A549 (cell line): ENCODE results near the gene IDH2. TPM values are rescaled to one million over a fixed set of nuclear protein-coding genes. Genes with fewer than 3 reads are reported as not detected.

Experiments
- ATAC-seq, 2 experiments: fragments of 200-7000 bp in 1 of 2; fragments of >200 bp in 1 of 2; cut with Nextera tagmentation in 1 of 2; cut with Tn5 transposase in 1 of 2; 3 replicates each; pipeline versions ENCODE4 v1.8.0 to v1.9.1; 2018 to 2020; ENCODE audit warnings: mild to moderate bottlenecking in 1 of 2, moderate library complexity in 1 of 2
- CTCF ChIA-PET: fragments of 300-600 bp; sonication (Branson Sonifier 250); formaldehyde crosslinking; extraction: SDS; loops from one replicate; lab custom pipeline; 2021; ENCODE audit warnings: antibody characterized with exemption, inconsistent platforms; lab: Yijun Ruan, JAX
- POLR2A ChIA-PET: fragments of 350-600 bp; formaldehyde crosslinking; extraction: SDS; loops from one replicate; lab custom pipeline; 2021; ENCODE audit warnings: antibody characterized with exemption, inconsistent platforms; lab: Yijun Ruan, JAX
- DNase-seq, 2 experiments: peaks; one replicate each; pipeline versions ENCODE4 v3.0.0 to v3.0.0-alpha.2; 2011 to 2016; ENCODE audit warnings: low read depth in 1 of 2, low spot score in 1 of 2
- FAIRE-seq: peaks from 2 replicates; lab custom pipeline; 2011; peaks lifted over from hg19 to GRCh38; lab: Jason Lieb, UNC
- H3K27ac ChIP-seq, 2 experiments: fragments of >200 bp; sonication (Bioruptor Twin); formaldehyde crosslinking; 3 replicates each; pipeline ENCODE4 v1.5.1; 2016 to 2017
- H3K4me1 ChIP-seq: fragments of >200 bp; sonication (Bioruptor Twin); formaldehyde crosslinking; 3 replicates; pipeline ENCODE4 v1.6.1; 2016
- H3K4me2 ChIP-seq: fragments of >200 bp; sonication (Bioruptor Twin); formaldehyde crosslinking; 3 replicates; pipeline ENCODE4 v1.6.1; 2016
- H3K4me3 ChIP-seq: fragments of >200 bp; sonication (Bioruptor Twin); formaldehyde crosslinking; 3 replicates; pipeline ENCODE4 v1.5.1; 2016
- H3K9me3 ChIP-seq: fragments of >200 bp; sonication (Bioruptor Twin); formaldehyde crosslinking; 3 replicates; pipeline ENCODE4 v1.6.1; 2016
- ATOH8 ChIP-seq: fragments of 250-450 bp; sonication (Bioruptor Pico); IDR thresholded peaks from 2 replicates; pipeline ENCODE4 v1.5.0; 2020; ENCODE audit warnings: low read depth, mild to moderate bottlenecking, moderate library complexity
- BCL3 ChIP-seq: fragments of >200 bp; sonication (Bioruptor Twin); formaldehyde crosslinking; IDR thresholded peaks from 3 replicates; pipeline ENCODE4 v1.6.1; 2016
- BHLHE40 ChIP-seq: IDR thresholded peaks from 2 replicates; pipeline ENCODE4 v1.6.1; 2012; ENCODE audit warnings: low read depth, low read length, inconsistent platforms
- CBX8 ChIP-seq: fragments of 200-600 bp; sonication (generic); IDR thresholded peaks from 2 replicates; pipeline ENCODE4 v1.6.1; 2016
- CTCF ChIP-seq: fragments of >200 bp; sonication (Bioruptor Twin); formaldehyde crosslinking; IDR thresholded peaks from 3 replicates; pipeline ENCODE4 v1.5.1; 2016
- EHF ChIP-seq: fragments of 250-450 bp; sonication (Bioruptor Pico); IDR thresholded peaks from 2 replicates; pipeline ENCODE4 v1.5.0; 2020; ENCODE audit warnings: mild to moderate bottlenecking
- ELK1 ChIP-seq: fragments of 150-350 bp; IDR thresholded peaks from 2 replicates; pipeline ENCODE4 v1.6.1; 2014; ENCODE audit warnings: low read depth, mild to moderate bottlenecking, low read length
- EP300 ChIP-seq, 2 experiments: fragments of >200 bp; sonication (Bioruptor Twin); formaldehyde crosslinking; IDR thresholded peaks; 2 replicates in 1 of 2; 3 replicates in 1 of 2; pipeline ENCODE4 v1.6.1; 2016 to 2017
- ESRRA ChIP-seq: fragments of 150-350 bp; IDR thresholded peaks from 2 replicates; pipeline ENCODE4 v1.6.1; 2014; ENCODE audit warnings: mild to moderate bottlenecking, low read length, borderline replicate concordance
- FOSB ChIP-seq: fragments of 250-450 bp; sonication (Bioruptor Pico); IDR thresholded peaks from 2 replicates; pipeline ENCODE4 v1.5.0; 2020; ENCODE audit warnings: mild to moderate bottlenecking, moderate library complexity
- FOSL2 ChIP-seq, 2 experiments: fragments of 450-650 bp in 1 of 2; fragments of >200 bp in 1 of 2; sonication (Bioruptor Twin) in 1 of 2; formaldehyde crosslinking; IDR thresholded peaks; 2 replicates each; pipeline versions ENCODE4 v1.5.0 to v1.6.1; 2016 to 2020; ENCODE audit warnings: mild to moderate bottlenecking in 1 of 2, moderate library complexity in 1 of 2
- FOXS1 ChIP-seq: fragments of 250-450 bp; sonication (Bioruptor Pico); IDR thresholded peaks from 2 replicates; pipeline ENCODE4 v1.5.0; 2020; ENCODE audit warnings: mild to moderate bottlenecking, moderate library complexity
- HES2 ChIP-seq: fragments of >200 bp; sonication (Bioruptor Twin); formaldehyde crosslinking; IDR thresholded peaks from 2 replicates; pipeline ENCODE4 v1.6.1; 2016
- HOXB5 ChIP-seq: fragments of 250-450 bp; sonication (Bioruptor Pico); IDR thresholded peaks from 2 replicates; pipeline ENCODE4 v1.5.0; 2020; ENCODE audit warnings: mild to moderate bottlenecking, moderate library complexity
- JUNB ChIP-seq: fragments of >200 bp; sonication (Bioruptor Twin); formaldehyde crosslinking; IDR thresholded peaks from 2 replicates; pipeline ENCODE4 v1.6.1; 2016
- KDM5A ChIP-seq: fragments of 200-600 bp; sonication (generic); IDR thresholded peaks from 2 replicates; pipeline ENCODE4 v1.6.1; 2016; ENCODE audit warnings: antibody characterized with exemption, mild to moderate bottlenecking
- MAX ChIP-seq: IDR thresholded peaks from 2 replicates; pipeline ENCODE4 v1.6.1; 2012
- MAZ ChIP-seq: fragments of 150-350 bp; IDR thresholded peaks from 2 replicates; pipeline ENCODE4 v1.6.1; 2014; ENCODE audit warnings: antibody characterized with exemption, low read depth, low read length, borderline replicate concordance
- MYC ChIP-seq: IDR thresholded peaks from 2 replicates; pipeline ENCODE4 v1.6.1; 2012; ENCODE audit warnings: mild to moderate bottlenecking, inconsistent platforms, low read length, improper control_type of control experiment, borderline replicate concordance
- NR3C1 ChIP-seq: fragments of >200 bp; sonication (Bioruptor Twin); formaldehyde crosslinking; IDR thresholded peaks from 3 replicates; pipeline ENCODE4 v1.6.1; 2017
- PBX3 ChIP-seq: IDR thresholded peaks from 2 replicates; pipeline ENCODE4 v1.6.1; 2012
- POLR2A ChIP-seq: IDR thresholded peaks from 2 replicates; pipeline ENCODE4 v1.6.1; 2012; ENCODE audit warnings: mild to moderate bottlenecking, low read length
- RCOR1 ChIP-seq: fragments of 150-350 bp; IDR thresholded peaks from 2 replicates; pipeline ENCODE4 v1.6.1; 2014; ENCODE audit warnings: antibody characterized with exemption, low read length, low read depth
- REST ChIP-seq: fragments of 200-600 bp; sonication (generic); IDR thresholded peaks from 2 replicates; pipeline ENCODE4 v1.6.1; 2016; ENCODE audit warnings: antibody characterized with exemption, mild to moderate bottlenecking, moderate library complexity
- RFX5 ChIP-seq: fragments of 450-650 bp; IDR thresholded peaks from 2 replicates; pipeline ENCODE4 v1.7.1; 2014; ENCODE audit warnings: antibody characterized with exemption, mild to moderate bottlenecking, moderate library complexity
- SREBF2 ChIP-seq: fragments of 450-650 bp; IDR thresholded peaks from 2 replicates; pipeline ENCODE4 v1.6.1; 2014; ENCODE audit warnings: mild to moderate bottlenecking, moderate library complexity
- TP53 ChIP-seq: fragments of 250-450 bp; sonication (Bioruptor Pico); IDR thresholded peaks from 2 replicates; pipeline ENCODE4 v1.5.0; 2021; ENCODE audit warnings: mild to moderate bottlenecking, moderate library complexity
- ZC3H11A ChIP-seq: fragments of 450-650 bp; IDR thresholded peaks from 2 replicates; pipeline ENCODE4 v1.6.1; 2014; ENCODE audit warnings: antibody characterized with exemption, mild to moderate bottlenecking
- ZFP36 ChIP-seq: fragments of 450-650 bp; IDR thresholded peaks from 2 replicates; pipeline ENCODE4 v1.6.1; 2014; ENCODE audit warnings: borderline replicate concordance; ENCODE audit not compliant: partially characterized antibody
- ZSCAN20 ChIP-seq: fragments of 250-450 bp; sonication (Bioruptor Pico); IDR thresholded peaks from 2 replicates; pipeline ENCODE4 v1.8.0; 2022; ENCODE audit warnings: mild to moderate bottlenecking, moderate library complexity
- WGBS: methylation state at CpG from one replicate; pipeline ENCODE4 v1.1.6; 2017; ENCODE audit errors: missing lambda C conversion rate; 5-methylcytosine and 5-hydroxymethylcytosine counted together
- polyA plus RNA-seq, 4 experiments: library from polyadenylated mRNA; depleted of rRNA in 3 of 4; stranded (reverse); fragments of >200 nt; fragmentation: RNase III in 1 of 4; extraction: RNeasy Plus Mini Kit Qiagen cat#74134 plus additional on column Dnase treatment in 1 of 4; gene quantifications; 2 replicates in 3 of 4; 3 replicates in 1 of 4; pipeline ENCODE4 v1.2.3, GENCODE V29; 2011 to 2017

Gene IDH2
- polyA plus RNA-seq, 2 of the 4 experiments (the other 2 are of a cell fraction) = 31.8 to 32.8 TPM

GRCh38 chr15:90080818-90081393 is 21.4 kb downstream of the IDH2 start:
- no peaks in the 10 kb centered on the region for H3K4me1 ChIP-seq
- DNase-seq (no peak), FAIRE-seq (no peak), ATAC-seq (no peak; a peak in 1 of 6 replicates)
- no peak overlapping the region for H3K4me3 ChIP-seq
- no peaks in the 10 kb centered on the region for H3K9me3 ChIP-seq
- no peak overlapping the region for H3K27ac ChIP-seq
- no peak for TF ChIP-seq ESRRA
- TF ChIP-seq BHLHE40 = no peak
- TF ChIP-seq RCOR1 = no peak
- TF ChIP-seq FOSL2 (IDR thresholded peaks at IDR 0.05) = no peak
- no peak for TF ChIP-seq FOSL2 (CRISPR knock-in tag; IDR thresholded peaks at IDR 0.05)
- no peak for TF ChIP-seq RFX5
- no peak for TF ChIP-seq ELK1
- TF ChIP-seq FOSB (CRISPR knock-in tag) = no peak
- no peak for TF ChIP-seq POLR2A
- no peak for TF ChIP-seq MYC
- TF ChIP-seq EP300 (IDR thresholded peaks at IDR 0.05) = no peak
- TF ChIP-seq BCL3 = no peak
- no peak for TF ChIP-seq ATOH8
- no peak for TF ChIP-seq HES2
- no peak for TF ChIP-seq TP53 (CRISPR knock-in tag)
- TF ChIP-seq PBX3 = no peak
- TF ChIP-seq EHF (CRISPR knock-in tag) = no peak
- TF ChIP-seq SREBF2 = no peak
- no peak for TF ChIP-seq HOXB5 (CRISPR knock-in tag)
- no peak overlapping the region for H3K4me2 ChIP-seq
- 93% methylated on average over 11 of the region's 11 CpGs for WGBS
- ChIA-PET CTCF (interaction anchor here (1.2 to 4.0 kb wide), 6 partner anchors 10 to 320 kb away, joined by 3 to 41 read pairs (median 9); no protein-coding TSS in a partner anchor), POLR2A (no interaction called here)

- ChIA-PET POLR2A (no interaction called here), CTCF (interaction anchor here (1.2 to 4.0 kb wide), 8 partner anchors 9 to 433 kb away, joined by 3 to 41 read pairs (median 9); no protein-coding TSS in a partner anchor)
- DNase-seq (no peak), ATAC-seq (no peak), FAIRE-seq (no peak)
- 87% methylated on average over 9 of the region's 9 CpGs for WGBS
- H3K4me2 ChIP-seq = no peak overlapping the region
- H3K9me3 ChIP-seq = no peaks in the 10 kb centered on the region
- no peak overlapping the region for H3K4me3 ChIP-seq
- H3K27ac ChIP-seq = no peak overlapping the region
- no peaks in the 10 kb centered on the region for H3K4me1 ChIP-seq
- TF ChIP-seq MAZ (no peak), FOSL2 (IDR thresholded peaks at IDR 0.05) (no peak), FOSL2 (CRISPR knock-in tag; IDR thresholded peaks at IDR 0.05) (no peak), NR3C1 (no peak), ZC3H11A (no peak), REST (no peak), KDM5A (no peak), MAX (no peak), JUNB (no peak), ZFP36 (no peak), ZSCAN20 (CRISPR knock-in tag) (no peak), CBX8 (no peak), ESRRA (no peak), CTCF (no peak), FOXS1 (CRISPR knock-in tag) (no peak)
These were observed 21.9 kb downstream of the IDH2 start for GRCh38 chr15:90080458-90080755.
